AG04449 (cell line): Measurements from ENCODE around the gene MRPL20.
"Not testable (repeated sequence)": the region's sequence is repeated elsewhere in the genome, so short reads cannot be mapped to it uniquely, and the experiment has no call there.

Source experiments
- CTCF ChIA-PET: fragments of 350-600 bp; formaldehyde crosslinking; extraction: SDS; loops from one replicate; lab custom pipeline; 2021; ENCODE audit warnings: antibody characterized with exemption; lab: Yijun Ruan, JAX
- POLR2A ChIA-PET: fragments of 400-600, 350-600 bp; formaldehyde crosslinking; extraction: SDS; loops from one replicate; lab custom pipeline; 2020; ENCODE audit warnings: antibody characterized with exemption, inconsistent platforms; lab: Yijun Ruan, JAX
- DNase-seq: peaks from one replicate; pipeline ENCODE4 v3.0.0-alpha.2; 2010; ENCODE audit warnings: low read depth, low spot score
- H3K4me3 ChIP-seq: 2 replicates; pipeline ENCODE4 v1.5.1; 2011; ENCODE audit warnings: low read depth, mild to moderate bottlenecking, control low read depth, low read length
- CTCF ChIP-seq: IDR thresholded peaks from one replicate; pipeline ENCODE4 v1.5.1; 2011; ENCODE audit warnings: mild to moderate bottlenecking, moderate library complexity, low read length, control low read depth, inconsistent platforms; ENCODE audit not compliant: insufficient read depth; ENCODE audit errors: missing control alignments

MRPL20 gene

GRCh38 chr1:1406821-1407635 is at the start of gene MRPL20:
MRPL20 (minus strand) TSS chr1:1407293; CDS start chr1:1407217, 76 bp downstream.
- ChIA-PET POLR2A (interaction anchor here (0.9 to 1.6 kb wide), 3 partner anchors 8 to 63 kb away, joined by 3 to 11 read pairs (median 3); partner anchors contain the start of genes AURKAIP1 and CCNL2), CTCF (interaction anchor here (0.6 to 2.5 kb wide), 5 partner anchors 8 to 59 kb away, joined by 3 to 9 read pairs (median 4); partner anchors contain the start of gene CCNL2)
- H3K4me3 ChIP-seq = peak within 1 kb of the TSS; percentile 85
- DNase-seq = peak; percentile 26
- no peak for TF ChIP-seq CTCF

- POLR2A ChIA-PET, CTCF ChIA-PET, DNase-seq, H3K4me3 ChIP-seq: not testable (repeated sequence)
Observed at GRCh38 chr1:1456683-1457255, 49.7 kb upstream of the MRPL20 start.

GRCh38 chr1:1455934-1456333 is 48.8 kb upstream of the MRPL20 start:
- DNase-seq, CTCF ChIA-PET, POLR2A ChIA-PET, H3K4me3 ChIP-seq: not testable (repeated sequence)

GRCh38 chr1:1455366-1455884 is 48.3 kb upstream of the MRPL20 start:
- DNase-seq = no peak
- TF ChIP-seq CTCF = no peak
- CTCF ChIA-PET = no interaction called here
- no peak overlapping the region for H3K4me3 ChIP-seq
- POLR2A ChIA-PET = no interaction called here

GRCh38 chr1:1454286-1455056 is 47.4 kb upstream of the MRPL20 start:
- POLR2A ChIA-PET, H3K4me3 ChIP-seq, DNase-seq: not testable (repeated sequence)
- CTCF ChIA-PET = interaction anchor here (1.3 kb wide), 1 partner anchor 13 kb away, joined by 3 read pairs; no protein-coding TSS in a partner anchor

GRCh38 chr1:1452882-1453281 is 45.8 kb upstream of the MRPL20 start:
- no peak for TF ChIP-seq CTCF
- ChIA-PET CTCF (interaction anchor here (0.6 to 1.5 kb wide), 2 partner anchors 12 kb away, joined by 3 to 7 read pairs; no protein-coding TSS in a partner anchor), POLR2A (no interaction called here)
- DNase-seq = no peak
- no peak overlapping the region for H3K4me3 ChIP-seq

- CTCF ChIA-PET = interaction anchor here (1.5 kb wide), 1 partner anchor 12 kb away, joined by 7 read pairs; no protein-coding TSS in a partner anchor
- DNase-seq, POLR2A ChIA-PET, H3K4me3 ChIP-seq: not testable (repeated sequence)
Observed at GRCh38 chr1:1452365-1452739, 45.3 kb upstream of the MRPL20 start.
